AG20443 (cell line): ENCODE measurements around the gene PCSK5.
A peak's percentile ranks its signal among the peaks of the same experiment; 100 is the strongest.
"Not testable (repeated sequence)": the region's sequence is repeated elsewhere in the genome, so short reads cannot be mapped to it uniquely, and the experiment has no call there.

ENCODE experiments used
- DNase-seq: peaks from one replicate; pipeline ENCODE4 v3.0.0; 2012; ENCODE audit warnings: low spot score, mixed read lengths

PCSK5 gene

GRCh38 chr9:75963321-75963720 is 72.8 kb downstream of the PCSK5 start:
- not testable (repeated sequence) for DNase-seq

DNA sequence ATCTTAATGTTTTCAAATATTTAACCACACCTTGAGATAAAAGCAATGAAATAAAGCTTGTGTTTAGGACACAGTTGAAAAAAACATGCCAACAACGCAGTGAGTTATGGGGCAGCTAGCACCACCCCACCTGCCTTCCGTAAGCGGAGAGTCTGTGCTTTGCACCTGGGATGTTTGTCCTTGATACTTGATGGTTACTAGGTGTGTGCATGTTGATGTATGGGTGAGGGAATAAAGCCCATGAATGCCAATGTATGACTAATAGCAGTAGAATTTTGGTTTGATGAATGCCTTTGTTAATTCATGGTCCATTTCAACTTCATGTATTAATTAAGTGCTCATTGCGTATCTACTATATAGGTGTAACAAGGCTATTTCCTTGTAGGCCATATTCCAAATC is 74.0 kb downstream of the PCSK5 start:
- DNase-seq = no peak

DNA sequence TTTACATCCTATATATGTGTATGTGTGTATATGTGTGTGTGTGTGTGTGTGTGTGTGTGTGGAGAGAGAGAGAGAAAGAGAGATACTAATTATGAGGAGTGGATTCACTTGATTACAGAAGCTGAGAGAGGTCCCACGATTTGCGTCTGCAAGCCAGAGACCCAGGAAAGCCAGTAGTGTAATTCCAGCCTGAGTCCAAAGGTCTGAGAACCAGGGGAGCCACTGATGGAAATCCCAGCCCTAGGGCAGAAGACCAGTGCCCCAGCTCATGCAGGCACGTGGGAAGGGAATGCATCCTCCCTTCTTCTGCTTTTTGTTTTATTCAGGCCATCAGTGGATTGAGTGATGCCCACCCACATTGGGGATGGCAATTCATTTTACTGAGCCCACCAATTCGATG is 74.8 kb downstream of the PCSK5 start:
- no peak for DNase-seq

DNA sequence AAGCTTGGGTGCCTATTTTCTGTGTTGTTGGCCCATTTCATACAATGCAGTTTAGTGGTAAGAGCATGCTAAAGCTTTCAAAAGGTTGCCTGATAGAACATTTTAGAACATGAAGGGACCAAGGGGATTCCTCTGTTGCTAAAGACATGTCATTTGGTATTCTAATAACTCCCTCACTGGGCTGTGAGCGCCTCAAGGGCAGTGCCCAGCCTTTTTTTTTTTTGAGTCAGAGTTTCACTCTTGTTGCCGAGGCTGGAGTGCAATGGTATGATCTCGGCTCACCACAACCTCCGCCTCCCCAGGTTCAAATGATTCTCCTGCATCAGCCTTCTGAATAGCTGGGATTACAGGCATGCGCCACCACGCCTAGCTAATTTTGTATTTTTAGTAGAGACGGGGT is 77.1 kb downstream of the PCSK5 start:
- DNase-seq = no peak

DNA sequence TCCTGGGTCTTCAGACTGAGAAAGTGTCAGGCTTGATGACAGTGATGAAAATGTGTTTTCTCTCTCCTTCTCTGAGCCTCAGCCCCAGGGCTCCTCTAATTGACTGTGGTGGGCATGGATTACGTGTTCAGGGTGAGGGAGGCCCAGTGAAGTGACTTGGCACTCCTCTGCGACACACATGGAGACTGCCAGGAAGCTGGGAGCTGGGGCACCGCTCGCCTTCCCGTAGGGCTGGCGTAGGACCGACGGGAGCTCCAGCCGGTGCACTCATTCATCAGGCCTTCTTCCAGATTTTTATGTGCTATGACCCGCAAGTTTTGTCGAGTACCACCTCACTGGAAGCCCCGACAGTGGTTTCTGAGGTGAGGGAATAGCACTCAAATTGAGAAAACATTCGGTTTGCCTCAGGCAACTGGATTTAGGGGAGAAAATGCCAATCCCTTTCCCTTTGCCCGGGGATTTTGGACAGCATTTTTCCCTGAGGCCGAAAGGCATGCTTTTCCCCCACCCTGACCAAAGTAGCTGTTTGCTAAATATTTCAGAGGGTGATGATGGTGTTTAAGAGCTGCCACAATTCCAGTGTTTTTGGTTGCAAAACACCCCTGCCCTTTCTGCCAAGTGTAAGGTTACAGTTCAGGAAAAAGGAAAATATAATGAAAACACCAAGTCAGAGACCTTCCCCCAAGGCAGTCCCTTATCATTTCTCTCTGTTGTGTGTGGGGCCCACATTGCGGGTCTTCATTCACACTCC is 83.7 kb downstream of the PCSK5 start:
- DNase-seq = peak; percentile 34

DNA sequence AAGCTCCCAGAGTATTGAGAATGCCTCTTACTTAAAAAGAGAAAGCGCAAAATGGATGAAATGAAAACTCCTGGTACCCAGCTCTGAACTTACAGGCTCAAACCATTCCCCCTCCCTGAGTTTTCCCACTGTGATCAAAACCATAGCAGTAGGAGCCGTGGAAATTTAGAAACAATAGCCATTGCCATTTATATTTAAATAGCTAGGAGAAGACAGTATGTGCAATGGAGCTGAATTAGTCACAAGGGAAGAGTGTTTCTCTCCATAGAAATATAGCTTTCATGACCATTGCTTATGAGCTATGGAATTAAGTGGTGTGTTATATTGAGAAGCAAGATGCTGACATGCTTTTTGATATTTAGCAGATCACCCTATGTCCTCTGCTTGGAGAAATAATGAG is 84.6 kb downstream of the PCSK5 start:
- DNase-seq = no peak

GRCh38 chr9:75976549-75976948 is 86.1 kb downstream of the PCSK5 start:
- no peak for DNase-seq

DNA sequence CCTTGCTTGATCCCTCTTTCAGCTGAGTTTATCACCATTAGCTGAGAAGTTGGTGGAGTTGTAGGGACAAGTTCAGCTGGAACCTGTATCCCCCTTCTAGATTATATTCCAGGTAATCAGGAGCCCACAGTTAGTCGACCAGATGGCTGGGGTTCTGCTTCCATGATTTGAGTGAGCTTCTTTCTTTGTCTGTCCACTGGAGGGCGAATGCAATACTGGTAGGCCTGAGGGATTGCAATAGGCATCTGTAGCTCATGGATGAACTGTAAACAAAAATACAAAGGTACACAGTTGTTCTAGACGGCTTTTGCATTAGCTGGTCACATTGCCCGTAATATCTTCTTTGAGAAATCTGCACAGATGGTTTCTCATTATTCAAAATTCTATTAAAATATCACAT is 88.9 kb downstream of the PCSK5 start:
- peak; percentile 36 for DNase-seq

GRCh38 chr9:75983319-75984045 is 93.0 kb downstream of the PCSK5 start:
- no peak for DNase-seq

GRCh38 chr9:75985515-75985914 is 95.0 kb downstream of the PCSK5 start:
- DNase-seq = no peak

GRCh38 chr9:75988663-75989062 is 98.2 kb downstream of the PCSK5 start:
- DNase-seq = no peak

- DNase-seq = no peak
Measured at GRCh38 chr9:75990156-75990555, 99.7 kb downstream of the PCSK5 start.

DNA sequence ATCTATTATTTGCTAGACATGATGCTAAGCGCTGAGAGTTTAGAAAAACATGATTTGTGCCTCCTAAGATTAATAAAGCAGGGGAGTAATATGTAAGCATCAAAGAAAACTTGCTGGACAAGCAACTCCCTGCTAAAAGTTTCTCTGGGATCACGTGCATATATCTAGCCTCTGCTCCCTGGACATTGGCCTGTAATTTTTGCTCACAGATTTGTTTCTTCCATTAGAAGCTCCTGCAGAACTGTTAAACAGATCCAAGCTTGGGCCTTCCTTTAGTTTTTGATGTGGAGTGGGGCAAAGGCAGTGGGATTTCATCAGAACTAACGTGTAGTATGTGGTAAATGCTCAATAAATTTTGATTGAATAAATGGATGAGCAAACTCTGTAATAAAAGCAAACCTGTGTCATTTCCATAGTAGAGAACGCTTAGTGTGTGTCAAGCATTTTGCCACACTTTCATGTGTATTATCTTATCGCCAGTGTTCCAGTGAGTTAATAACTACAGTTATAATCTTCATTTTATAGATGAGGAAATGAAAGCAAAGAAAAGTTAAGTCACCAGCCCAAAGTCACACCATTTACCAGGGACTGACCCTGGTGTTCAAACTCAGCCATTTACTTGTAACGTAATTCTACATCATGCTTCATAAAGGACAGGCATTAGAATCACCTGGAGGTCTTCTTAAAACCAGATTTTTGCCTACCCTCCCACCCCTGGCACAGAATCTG is 100.3 kb downstream of the PCSK5 start:
- no peak for DNase-seq

DNA sequence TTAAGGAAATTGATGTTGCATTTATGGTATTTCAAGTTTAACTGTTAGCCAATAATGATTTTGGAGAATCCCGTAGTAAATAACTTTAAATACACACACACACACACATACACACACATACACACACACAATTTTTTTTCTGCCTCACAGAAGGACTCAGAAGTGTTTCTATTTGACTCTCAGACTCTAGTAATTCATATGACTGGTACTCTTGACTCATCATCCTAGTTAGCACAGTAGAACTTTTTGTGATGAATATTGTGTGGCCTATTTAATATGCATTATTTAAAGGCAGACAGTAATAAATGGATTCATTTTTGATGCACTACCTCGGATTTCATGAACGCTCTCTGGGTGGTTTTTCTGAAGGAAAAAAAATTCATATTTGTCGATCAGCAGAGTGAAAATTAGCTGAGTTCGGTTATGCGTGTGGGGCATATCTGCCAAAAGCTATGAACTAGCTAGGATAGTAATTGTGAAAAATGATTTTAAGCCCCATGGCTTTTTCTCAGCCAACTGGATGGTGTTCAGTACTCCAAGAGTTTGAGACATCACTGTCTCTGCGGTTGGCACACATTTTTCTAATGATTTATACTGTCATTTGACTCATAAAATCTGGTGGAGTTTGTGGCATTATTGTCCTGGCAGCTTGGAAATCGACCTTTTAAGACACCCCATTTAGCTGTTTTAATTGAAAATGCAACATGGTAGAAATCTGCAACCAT is 102.2 kb downstream of the PCSK5 start:
- peak; percentile 10 for DNase-seq

DNA sequence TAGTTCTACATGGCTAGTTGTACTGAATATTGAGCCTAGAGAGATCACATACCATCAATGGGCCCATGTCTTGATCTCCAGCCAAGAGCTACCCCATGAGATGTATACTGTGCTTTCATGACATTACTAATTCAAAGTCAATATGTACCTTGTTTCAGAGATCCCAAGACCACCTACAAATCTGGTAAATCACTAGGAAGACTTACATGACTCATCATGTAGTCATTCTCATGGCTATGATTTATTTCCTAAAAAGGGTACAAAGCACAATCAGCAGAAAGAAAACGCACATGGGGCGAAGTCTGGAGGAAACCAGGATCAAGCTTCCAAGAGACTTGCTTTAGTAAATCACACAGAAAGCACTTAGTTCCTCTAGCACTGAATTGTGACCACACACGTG is 103.0 kb downstream of the PCSK5 start:
- peak; percentile 10 for DNase-seq

DNA sequence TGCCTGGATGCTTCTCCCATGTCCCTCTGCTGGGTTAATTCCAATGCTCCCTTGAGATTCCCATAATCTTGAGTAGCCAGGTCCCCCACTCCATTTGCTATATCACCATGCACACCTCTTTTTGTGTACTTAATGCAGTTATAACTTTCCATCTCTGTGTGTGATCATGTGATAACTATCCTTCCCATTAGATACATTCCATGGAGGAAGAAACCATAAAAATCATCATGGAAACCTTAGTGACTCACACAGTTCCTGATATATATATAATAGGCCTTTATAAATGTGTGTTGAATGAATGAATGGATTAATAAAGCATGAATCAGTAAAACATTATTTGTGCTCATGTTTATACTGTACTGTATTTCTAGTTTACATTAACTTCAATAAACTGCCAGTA is 104.6 kb downstream of the PCSK5 start:
- DNase-seq = no peak

- DNase-seq = no peak
Measured at GRCh38 chr9:75996726-75997125, 106.3 kb downstream of the PCSK5 start.

DNA sequence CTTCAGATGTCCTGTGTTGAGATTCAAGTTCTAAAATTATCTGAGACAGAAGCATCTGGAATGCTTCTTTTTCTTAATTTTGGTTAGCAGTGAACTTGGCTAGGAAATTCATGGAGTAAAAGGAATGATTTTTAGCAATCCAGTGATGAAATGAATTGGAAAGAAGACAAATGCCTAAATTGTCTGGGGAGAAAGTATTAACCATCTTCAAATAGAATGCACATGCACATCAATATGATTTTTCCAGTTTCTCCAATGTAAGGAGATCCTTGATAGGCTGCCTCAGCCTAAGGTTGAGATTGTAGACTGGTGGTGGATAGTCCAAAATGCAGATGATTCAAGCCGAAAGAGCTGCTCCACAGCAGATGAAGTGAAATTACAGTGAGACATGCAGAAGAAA is 106.7 kb downstream of the PCSK5 start:
- DNase-seq = peak; percentile 22

- DNase-seq = no peak
Measured at GRCh38 chr9:75998096-75998780, 107.8 kb downstream of the PCSK5 start.

- DNase-seq = no peak
Measured at GRCh38 chr9:76001459-76001858, 111.0 kb downstream of the PCSK5 start.

- DNase-seq = no peak
Measured at GRCh38 chr9:76003041-76003440, 112.6 kb downstream of the PCSK5 start.

- DNase-seq = no peak
Measured at GRCh38 chr9:76004526-76004925, 114.1 kb downstream of the PCSK5 start.
